Middle frontal gyrus (tissue), 1 donor: ENCODE measurements around the gene AGAP1.

Experiments
- DNase-seq: peaks from one replicate; pipeline ENCODE4 v3.0.0-alpha.2; 2015; ENCODE audit warnings: low spot score; ENCODE audit errors: extremely low spot score

The AGAP1 gene

GRCh38 chr2:235679471-235679870 lies 185.6 kb downstream of the AGAP1 start:
- no peak for DNase-seq

DNA sequence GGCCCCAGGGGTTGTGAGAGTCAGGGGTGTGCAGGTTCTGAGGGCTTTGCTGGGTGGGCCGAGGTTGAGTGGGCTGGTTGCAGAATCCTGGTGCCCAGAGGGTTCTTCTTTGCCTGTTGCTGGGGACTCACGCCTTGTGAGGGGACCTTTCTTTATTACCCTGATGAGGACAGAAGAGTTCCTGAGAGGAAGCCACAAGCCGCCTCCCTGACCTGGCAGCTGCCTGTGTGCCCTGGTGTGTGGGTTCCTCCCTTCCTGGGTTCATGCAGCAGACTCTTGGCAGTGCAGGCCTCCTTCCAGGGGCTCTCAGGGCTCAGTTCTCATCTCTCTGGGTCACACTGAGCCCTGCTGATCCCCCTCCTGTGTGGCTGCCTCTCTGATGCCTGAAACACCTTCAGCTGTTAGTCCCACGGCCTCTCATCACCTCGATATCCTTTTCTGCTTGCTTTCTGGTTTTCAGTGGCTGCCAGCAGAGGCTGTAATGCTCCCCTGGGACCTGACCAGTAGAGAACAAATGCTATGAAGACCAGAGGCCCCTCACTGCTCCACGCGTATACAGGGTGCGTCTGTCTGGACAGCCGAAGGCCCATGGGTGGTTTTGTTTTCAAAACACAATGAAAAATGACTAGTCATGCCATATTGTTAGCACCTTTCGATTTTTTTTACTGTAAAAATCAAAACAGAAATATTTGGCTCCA lies 191.3 kb downstream of the AGAP1 start:
- DNase-seq: no peak

- no peak for DNase-seq
Observed at GRCh38 chr2:235688511-235689426, 194.9 kb downstream of the AGAP1 start.

DNA sequence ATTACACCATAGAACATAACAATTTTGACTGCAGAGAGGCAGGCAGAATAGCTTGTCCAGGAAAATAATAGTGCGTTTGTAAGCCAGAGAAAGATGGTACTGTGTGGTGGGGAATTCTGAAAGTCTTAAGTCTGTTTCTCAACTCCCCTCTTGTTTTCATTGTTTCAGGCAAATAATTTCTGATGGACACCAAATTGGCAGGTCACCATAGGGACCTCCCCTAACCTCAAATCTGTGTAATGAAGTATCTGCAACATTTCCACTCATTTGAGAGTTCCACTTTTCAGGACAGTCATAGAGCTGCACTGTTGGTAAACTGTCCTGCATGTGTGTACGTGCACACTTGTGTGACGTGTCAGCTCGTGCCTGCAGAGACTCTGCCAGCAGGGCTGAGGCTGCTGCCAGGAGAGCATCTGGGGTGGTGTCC lies 195.6 kb downstream of the AGAP1 start:
- no peak for DNase-seq

- DNase-seq: no peak
Observed at GRCh38 chr2:235690082-235690808, 196.4 kb downstream of the AGAP1 start.

- DNase-seq: no peak
Observed at GRCh38 chr2:235690809-235691450, 197.1 kb downstream of the AGAP1 start.

- DNase-seq: no peak
Observed at GRCh38 chr2:235692076-235692475, 198.2 kb downstream of the AGAP1 start.

DNA sequence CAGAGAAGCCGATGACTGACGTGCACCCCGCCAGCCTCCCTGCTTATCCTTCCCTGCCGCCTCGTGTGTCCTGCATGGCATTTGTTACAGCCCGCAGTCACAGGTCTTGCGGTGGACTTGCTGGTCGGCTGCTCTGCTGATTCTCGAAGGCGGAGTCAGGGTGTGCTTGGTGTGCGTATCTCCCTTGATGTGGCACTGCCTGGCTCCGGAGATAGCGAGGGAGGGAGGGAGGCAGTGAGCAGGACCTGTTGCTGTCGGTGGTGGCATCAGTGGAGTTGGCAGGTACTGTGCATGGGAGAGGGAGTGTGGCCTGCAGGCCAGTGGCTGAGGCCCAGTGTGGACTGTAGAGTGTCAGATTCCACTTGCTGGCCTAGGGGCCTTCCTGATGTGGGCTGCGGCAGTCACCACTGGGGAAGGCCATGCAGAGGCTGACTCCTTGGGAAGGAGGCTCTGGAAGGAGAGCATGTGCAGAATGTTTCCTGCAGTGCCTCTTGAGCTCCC lies 198.9 kb downstream of the AGAP1 start:
- DNase-seq: no peak

DNA sequence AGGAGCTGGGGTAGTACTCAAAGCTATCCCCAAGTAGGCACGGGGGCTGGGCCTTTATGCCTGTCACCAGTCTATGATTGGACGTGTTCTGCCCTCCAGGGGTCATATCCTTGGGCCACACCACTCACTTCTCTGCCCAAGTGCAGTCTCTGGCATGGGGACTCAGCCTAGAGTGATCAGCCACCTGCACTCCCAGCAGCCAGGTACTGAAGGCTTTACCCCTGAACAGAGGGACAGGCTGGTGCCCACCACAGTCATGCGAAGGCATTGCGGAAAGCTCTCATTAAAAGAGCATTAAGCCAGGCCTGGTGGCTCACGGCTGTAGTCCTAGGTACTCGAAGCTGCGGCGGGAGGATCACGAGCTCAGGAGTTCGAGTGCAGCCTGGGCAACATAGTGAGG lies 199.4 kb downstream of the AGAP1 start:
- no peak for DNase-seq

DNA sequence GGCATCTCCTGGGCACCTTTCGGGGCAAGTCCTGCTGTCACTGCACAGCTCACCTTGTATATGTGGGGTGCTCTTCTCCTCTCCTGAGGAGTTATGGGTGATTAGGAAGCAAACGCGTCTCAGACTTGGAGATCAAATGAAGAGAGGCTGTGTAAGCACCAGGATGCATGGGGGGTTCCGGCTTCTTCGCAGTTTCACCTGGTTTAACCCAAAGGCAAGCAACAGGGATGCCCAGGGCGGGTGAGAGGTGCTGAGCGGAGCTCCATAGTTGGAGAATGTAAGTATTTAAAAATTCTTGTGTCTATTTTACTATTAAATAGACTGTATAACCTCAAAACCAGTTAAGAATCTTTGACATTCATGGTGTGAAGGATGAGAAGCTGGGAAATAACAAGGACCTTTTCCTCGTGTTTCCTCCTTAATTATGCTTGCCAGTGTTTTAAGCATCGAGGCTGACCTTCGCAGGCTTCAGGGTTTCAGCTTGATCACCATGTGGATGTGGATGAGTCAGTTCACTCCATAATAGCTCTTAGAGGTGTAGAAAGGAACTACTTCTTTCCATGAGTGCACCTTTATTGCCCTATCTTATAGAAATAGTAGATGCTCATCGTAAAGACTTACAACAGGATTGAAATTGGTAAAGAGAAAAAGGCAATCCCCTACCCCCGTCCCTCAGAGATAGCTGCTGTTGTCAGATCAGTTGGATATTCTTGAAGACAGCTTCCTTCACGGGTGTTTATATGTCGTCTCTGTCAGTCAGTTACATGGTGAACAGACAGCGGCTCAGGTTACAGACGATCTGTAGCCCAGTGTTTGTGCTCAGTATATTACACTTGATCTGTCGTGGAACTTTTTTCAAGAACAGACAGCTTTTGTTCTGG lies 201.1 kb downstream of the AGAP1 start:
- no peak for DNase-seq

- DNase-seq: no peak
Observed at GRCh38 chr2:235695602-235695895, 201.7 kb downstream of the AGAP1 start.

GRCh38 chr2:235697041-235697440 lies 203.2 kb downstream of the AGAP1 start:
- DNase-seq: no peak

GRCh38 chr2:235698028-235698427 lies 204.2 kb downstream of the AGAP1 start:
- DNase-seq: no peak

- no peak for DNase-seq
Observed at GRCh38 chr2:235698491-235698890, 204.6 kb downstream of the AGAP1 start.

DNA sequence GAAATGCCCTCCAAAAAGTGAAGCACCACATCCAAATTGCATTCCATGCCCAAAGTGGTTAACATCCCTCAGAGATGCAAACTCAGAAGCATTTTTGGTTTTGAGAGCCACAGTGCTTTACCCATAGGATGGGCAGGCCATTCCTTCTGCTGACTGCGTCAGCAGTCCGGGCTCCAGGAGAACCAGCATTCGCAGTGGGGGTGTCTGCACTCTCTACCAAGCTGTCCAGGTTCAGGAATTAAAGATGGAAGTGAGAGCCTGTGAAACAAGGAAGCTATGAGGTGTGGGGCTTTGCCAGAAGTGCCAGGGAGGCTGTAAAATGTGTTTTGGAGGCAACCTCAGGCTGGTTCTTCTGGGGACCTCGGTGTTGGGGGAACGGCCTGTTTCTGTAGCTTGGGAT lies 205.7 kb downstream of the AGAP1 start:
- DNase-seq: no peak

- no peak for DNase-seq
Observed at GRCh38 chr2:235701206-235701981, 207.6 kb downstream of the AGAP1 start.

DNA sequence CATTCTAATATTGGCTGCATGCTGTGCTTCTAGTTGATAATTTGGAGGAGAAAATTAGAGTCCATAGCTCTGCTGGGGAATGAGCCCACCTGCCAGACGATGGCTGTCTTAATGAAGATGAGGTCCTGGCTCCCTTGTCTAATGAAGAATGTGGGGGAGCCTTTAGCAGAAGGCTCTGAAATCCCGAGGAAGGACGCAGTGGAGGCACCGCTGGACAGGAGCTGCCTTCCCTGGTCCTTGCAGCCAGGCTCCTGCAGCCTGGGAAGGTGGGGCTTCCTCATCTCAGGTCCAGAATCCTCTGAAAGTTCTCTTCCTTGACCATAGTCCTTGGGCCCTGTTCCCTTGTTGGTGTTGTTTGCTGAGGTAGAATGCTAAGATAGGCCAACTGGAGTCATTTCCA lies 208.3 kb downstream of the AGAP1 start:
- DNase-seq: no peak

DNA sequence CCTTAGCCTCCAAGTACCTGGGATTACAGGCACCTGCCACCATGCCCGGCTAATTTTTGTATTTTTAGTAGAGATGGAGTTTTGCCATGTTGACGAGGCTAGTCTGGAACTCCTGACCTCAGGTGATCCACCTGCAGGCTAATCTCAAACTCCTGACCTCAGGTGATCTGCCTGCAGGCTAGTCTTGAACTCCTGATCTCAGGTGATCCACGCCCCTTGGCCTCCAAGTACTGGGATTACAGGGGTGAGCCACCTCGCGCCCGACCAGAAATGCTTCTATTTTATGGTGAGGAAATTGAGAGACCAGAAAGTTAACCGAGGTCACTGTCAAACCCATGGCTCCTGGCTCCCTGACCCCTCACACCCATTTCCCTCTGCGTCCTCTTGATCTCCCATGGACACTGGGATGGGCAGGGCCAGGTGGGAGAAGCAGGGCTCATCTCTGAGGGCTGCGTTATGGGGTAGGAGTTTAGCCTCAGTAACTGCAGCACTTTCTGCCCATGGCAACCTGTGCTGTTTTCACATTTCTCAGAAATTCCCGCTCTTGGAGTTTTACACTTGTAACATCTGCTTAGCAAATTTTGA lies 210.0 kb downstream of the AGAP1 start:
- DNase-seq: no peak

DNA sequence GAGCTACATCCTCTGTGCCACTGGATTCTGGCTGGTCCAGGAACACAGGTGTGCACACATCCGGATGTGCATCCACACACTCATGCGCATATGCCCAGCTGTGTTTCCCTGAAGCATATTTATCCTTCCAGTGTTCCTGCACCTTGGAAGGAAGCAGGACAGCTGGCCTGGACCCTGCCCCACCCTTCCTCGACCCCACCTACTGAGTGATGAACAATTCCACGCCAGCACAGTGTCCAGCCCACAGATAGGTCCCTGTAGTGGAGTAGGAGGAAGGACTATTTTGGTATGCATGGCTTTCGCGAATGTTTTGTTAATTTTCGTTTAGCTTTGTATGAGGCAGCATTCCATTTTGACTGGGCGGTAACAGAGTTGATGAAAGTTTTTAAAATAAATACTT lies 211.5 kb downstream of the AGAP1 start:
- DNase-seq: no peak
